ENCODE measurements around the gene HMGXB4.

DNA sequence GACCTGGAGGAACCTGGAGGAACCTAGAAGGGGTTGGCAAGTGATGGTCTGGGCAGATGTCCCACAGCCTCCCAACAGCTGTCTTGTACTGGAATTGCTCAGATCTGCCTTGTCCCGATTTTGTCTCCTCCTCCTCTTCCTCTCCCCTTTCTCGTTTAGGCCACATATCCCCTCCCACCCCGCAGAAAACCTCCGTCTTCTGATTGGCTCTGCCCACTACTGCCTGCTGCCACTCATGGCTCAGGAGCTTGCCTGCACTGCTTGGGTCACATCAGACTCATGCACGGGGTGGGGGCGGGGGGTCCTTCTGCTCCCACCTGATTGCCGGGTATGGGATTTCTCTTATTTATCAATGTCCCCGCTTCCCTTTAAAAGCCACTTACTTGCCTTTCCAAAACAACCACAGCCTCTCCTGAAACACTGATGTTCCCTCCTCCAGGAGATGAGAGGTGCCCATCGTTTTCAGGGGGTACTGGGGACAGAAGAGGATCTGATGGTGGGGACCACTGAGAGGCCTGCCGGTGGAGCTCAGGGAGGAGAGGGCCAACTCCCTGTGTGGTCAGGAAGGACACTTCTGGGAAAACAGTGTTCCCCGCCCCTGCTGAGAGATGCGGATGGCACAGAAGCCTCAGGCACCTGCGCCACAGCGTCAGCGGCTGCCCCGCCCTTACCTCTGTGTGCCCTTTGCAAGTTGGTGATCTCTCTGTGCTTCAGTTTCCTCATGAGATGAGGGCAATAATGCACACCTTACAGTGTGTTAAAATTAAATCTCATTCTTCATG, 57.1 kb downstream of the HMGXB4 start:
- no peak for TF ChIP-seq RAD21 (IDR thresholded peaks at IDR 0.05; ENCODE audit: low read length)
- TF ChIP-seq, protein P1, sequence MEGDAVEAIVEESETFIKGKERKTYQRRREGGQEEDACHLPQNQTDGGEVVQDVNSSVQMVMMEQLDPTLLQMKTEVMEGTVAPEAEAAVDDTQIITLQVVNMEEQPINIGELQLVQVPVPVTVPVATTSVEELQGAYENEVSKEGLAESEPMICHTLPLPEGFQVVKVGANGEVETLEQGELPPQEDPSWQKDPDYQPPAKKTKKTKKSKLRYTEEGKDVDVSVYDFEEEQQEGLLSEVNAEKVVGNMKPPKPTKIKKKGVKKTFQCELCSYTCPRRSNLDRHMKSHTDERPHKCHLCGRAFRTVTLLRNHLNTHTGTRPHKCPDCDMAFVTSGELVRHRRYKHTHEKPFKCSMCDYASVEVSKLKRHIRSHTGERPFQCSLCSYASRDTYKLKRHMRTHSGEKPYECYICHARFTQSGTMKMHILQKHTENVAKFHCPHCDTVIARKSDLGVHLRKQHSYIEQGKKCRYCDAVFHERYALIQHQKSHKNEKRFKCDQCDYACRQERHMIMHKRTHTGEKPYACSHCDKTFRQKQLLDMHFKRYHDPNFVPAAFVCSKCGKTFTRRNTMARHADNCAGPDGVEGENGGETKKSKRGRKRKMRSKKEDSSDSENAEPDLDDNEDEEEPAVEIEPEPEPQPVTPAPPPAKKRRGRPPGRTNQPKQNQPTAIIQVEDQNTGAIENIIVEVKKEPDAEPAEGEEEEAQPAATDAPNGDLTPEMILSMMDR (conservative IDR thresholded peaks at IDR 0.05; ENCODE audit: low read depth, low read length) = no peak
- no peak for TF ChIP-seq POLR2A (IDR thresholded peaks at IDR 0.05; ENCODE audit: low read depth, low read length)
- no peak for TF ChIP-seq FOS (IDR thresholded peaks at IDR 0.05; ENCODE audit: low read depth, low read length)
- TF ChIP-seq MAFK (IDR thresholded peaks at IDR 0.05; ENCODE audit: low read depth, low read length) = no peak
- no peak for TF ChIP-seq MXI1 (IDR thresholded peaks at IDR 0.05; ENCODE audit: borderline replicate concordance, low read depth, low read length)
- no peak for TF ChIP-seq BHLHE40 (IDR thresholded peaks at IDR 0.05; ENCODE audit: low read depth, low read length)
- no peak for TF ChIP-seq SMC3 (IDR thresholded peaks at IDR 0.05; ENCODE audit: low read depth, low read length)
- TF ChIP-seq CHD1 (IDR thresholded peaks at IDR 0.05; ENCODE audit: low read depth, low read length) = no peak
- TF ChIP-seq RFX5 (IDR thresholded peaks at IDR 0.05; ENCODE audit: low read depth, low read length) = no peak
- TF ChIP-seq CEBPB (IDR thresholded peaks at IDR 0.05; ENCODE audit: low read depth, low read length) = no peak

Measured in IMR-90 (cell line).